GM06990 (cell line): Measurements from ENCODE around the gene FBXL3.
A peak's percentile ranks its signal among the peaks of the same experiment; 100 is the strongest.
"Not testable (repeated sequence)": the region's sequence is repeated elsewhere in the genome, so short reads cannot be mapped to it uniquely, and the experiment has no call there.

Experiments used
- DNase-seq: peaks from one replicate; pipeline ENCODE4 v3.0.0-alpha.2; 2011; ENCODE audit not compliant: insufficient read length; ENCODE audit errors: extremely low read depth
- H3K27me3 ChIP-seq: replicated peaks from 2 replicates; pipeline ENCODE4 v1.6.0; 2011; ENCODE audit warnings: low read length; ENCODE audit not compliant: control insufficient read depth, insufficient read depth
- H3K36me3 ChIP-seq: 2 replicates; pipeline ENCODE4 v1.5.1; 2011; ENCODE audit warnings: low read length; ENCODE audit not compliant: control insufficient read depth, insufficient read depth
- H3K4me3 ChIP-seq: replicated peaks from 2 replicates; pipeline ENCODE4 v1.5.1; 2011; ENCODE audit warnings: low read depth, mild to moderate bottlenecking, control low read depth, low read length
- TF ChIP-seq, protein P1 (sequence below): IDR thresholded peaks from 2 replicates; pipeline ENCODE4 v1.5.1; 2011; ENCODE audit warnings: low read length, control low read depth, mild to moderate bottlenecking, inconsistent platforms; ENCODE audit not compliant: insufficient read depth, poor library complexity, severe bottlenecking

FBXL3 gene

DNA sequence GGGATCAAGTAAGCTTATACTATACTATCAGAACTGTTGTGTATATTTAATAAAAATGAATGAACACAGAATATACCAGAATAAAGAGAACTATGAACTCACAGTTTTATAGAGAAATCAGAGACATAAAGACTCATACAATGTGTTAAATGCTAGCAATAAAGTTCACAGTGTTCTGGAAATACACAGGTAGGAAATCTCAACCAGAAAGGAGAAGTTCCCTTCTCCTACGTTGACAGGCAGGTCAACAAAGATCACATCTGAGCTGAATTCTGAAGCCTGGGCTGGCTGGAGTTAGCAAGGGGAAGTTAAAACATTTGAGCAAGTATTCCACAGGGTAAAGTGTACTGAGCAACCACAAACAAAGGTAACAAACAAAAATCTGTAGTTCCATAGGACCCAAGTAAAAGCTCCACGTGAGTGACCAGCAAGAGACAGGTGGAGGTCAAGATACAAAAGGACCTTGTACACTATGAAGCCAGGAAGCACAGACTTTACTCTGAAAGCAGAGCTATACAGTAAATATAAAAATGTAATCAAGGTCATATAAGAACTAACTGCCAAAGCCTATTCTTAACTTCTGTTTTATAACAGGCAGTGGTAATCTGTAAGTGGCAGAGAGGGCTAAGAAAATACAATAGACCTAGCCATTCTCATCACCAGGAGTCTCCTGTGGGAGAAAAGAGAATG lies 13.0 kb downstream of the FBXL3 start:
- peaks cover 9% of the 10 kb centered on the region for H3K36me3 ChIP-seq
- no peaks in the 10 kb centered on the region for H3K27me3 ChIP-seq
- H3K4me3 ChIP-seq = no peak overlapping the region
- no peak for DNase-seq
- TF ChIP-seq, protein P1, sequence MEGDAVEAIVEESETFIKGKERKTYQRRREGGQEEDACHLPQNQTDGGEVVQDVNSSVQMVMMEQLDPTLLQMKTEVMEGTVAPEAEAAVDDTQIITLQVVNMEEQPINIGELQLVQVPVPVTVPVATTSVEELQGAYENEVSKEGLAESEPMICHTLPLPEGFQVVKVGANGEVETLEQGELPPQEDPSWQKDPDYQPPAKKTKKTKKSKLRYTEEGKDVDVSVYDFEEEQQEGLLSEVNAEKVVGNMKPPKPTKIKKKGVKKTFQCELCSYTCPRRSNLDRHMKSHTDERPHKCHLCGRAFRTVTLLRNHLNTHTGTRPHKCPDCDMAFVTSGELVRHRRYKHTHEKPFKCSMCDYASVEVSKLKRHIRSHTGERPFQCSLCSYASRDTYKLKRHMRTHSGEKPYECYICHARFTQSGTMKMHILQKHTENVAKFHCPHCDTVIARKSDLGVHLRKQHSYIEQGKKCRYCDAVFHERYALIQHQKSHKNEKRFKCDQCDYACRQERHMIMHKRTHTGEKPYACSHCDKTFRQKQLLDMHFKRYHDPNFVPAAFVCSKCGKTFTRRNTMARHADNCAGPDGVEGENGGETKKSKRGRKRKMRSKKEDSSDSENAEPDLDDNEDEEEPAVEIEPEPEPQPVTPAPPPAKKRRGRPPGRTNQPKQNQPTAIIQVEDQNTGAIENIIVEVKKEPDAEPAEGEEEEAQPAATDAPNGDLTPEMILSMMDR = no peak

DNA sequence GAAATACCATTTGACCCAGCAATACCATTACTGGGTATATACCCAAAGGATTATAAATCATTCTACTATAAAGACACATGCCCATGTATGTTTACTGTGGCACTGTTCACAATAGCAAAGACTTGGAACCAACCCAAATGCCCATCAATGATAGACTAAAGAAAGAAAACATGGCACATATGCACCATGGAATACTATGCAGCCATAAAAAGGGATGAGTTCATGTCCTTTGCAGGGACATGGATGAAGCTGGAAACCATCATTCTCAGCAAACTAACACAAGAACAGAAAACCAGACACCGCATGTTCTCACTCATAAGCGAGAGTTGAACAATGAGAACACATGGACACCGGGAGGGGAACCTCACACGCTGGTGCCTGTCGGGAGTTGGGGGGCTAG lies 17.2 kb downstream of the FBXL3 start:
- H3K36me3 ChIP-seq, DNase-seq, H3K4me3 ChIP-seq, H3K27me3 ChIP-seq: not testable (repeated sequence)

DNA sequence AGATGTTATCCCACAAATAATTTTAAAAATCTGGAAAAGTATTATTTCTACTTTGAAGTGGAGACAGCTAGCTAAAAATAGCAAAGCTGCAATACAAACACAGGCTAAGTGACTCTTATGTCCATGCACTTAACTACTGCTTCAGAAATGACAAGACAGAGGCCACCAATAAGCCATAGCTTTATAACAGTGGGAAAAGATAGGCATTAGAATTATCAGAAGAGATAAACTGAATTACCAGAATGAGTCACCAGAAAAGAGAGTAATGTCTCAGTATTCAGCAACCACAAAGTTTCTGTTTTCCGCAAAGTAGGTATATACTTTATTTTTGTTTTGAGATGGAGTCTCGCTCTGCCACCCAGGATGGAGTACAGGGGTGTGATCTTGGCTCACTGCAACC lies 17.9 kb downstream of the FBXL3 start:
- Histone ChIP-seq H3K27me3 (no peaks in the 10 kb centered on the region), H3K36me3 (peaks cover 10% of the 10 kb centered on the region), H3K4me3 (no peak overlapping the region)
- DNase-seq = peak; percentile 37
- TF ChIP-seq, protein P1 = no peak

DNA sequence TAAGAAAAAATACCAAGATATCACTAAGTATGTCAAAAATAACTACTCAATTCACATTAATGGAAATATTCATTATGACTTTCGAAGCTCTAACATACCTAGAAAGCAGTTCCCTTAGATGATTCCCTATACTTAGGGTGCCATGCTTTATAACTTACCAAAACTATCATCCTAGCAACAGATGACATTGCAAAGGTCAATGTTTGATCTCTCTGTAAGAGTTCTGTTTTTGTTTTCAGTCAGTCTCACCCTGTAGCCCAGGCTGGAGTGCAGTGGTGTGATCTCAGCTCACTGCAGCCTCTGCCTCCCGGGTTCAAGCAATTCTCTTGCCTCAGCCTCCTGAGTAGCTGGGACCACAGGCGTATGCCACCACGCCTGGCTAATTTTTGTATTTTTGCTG lies 18.6 kb downstream of the FBXL3 start:
- H3K4me3 ChIP-seq, H3K36me3 ChIP-seq: not testable (repeated sequence)

DNA sequence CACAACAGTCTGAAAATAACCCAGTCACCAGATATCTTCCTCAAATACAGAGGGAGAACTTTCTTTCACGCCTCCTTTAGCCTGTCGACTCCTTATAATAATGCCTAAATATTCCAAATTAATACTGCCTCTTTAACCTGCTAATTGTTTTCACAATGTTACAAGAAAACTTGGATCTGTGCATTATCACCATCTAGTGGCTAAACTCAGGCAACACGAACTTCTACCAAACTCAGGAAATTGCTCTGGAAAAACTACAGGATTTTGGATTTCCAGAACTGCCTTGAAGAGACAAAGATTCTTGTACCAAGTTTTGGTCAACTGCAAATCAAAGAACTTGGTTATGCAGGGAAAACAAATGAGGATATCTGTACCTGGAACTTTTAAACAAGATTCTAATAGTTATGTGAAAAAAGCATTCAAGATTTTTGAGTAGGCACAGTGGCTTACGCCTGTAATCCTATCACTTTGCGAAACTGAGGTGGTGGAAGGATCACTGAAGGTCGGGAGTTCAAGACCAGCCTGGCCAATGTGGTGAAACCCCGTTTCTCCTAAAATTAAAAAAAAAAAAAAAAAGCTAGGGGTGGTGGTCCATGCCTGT lies 24.3 kb downstream of the FBXL3 start:
- TF ChIP-seq, protein P1 = peak; percentile 52
- Histone ChIP-seq H3K36me3 (peaks cover 5% of the 10 kb centered on the region), H3K4me3 (no peak overlapping the region), H3K27me3 (no peaks in the 10 kb centered on the region)
- no peak for DNase-seq

More for the DNA sequence above, 18.6 kb downstream of the FBXL3 start:
- DNase-seq, H3K27me3 ChIP-seq: not testable (repeated sequence)

- no peak overlapping the region for H3K4me3 ChIP-seq
- no peak for DNase-seq
- no peaks in the 10 kb centered on the region for H3K27me3 ChIP-seq
- peaks cover 3% of the 10 kb centered on the region for H3K36me3 ChIP-seq
- TF ChIP-seq, protein P1 = no peak
Measured at GRCh38 chr13:77001963-77002587, 24.9 kb downstream of the FBXL3 start.
